ENCODE results near the gene MGMT. TPM values are rescaled to one million over a fixed set of nuclear protein-coding genes. Genes with fewer than 3 reads are reported as not detected.
A peak's percentile ranks its signal among the peaks of the same experiment; 100 is the strongest.

Gene MGMT
- total RNA-seq, 1 donor from 2014 or later: 13.6 TPM

DNA sequence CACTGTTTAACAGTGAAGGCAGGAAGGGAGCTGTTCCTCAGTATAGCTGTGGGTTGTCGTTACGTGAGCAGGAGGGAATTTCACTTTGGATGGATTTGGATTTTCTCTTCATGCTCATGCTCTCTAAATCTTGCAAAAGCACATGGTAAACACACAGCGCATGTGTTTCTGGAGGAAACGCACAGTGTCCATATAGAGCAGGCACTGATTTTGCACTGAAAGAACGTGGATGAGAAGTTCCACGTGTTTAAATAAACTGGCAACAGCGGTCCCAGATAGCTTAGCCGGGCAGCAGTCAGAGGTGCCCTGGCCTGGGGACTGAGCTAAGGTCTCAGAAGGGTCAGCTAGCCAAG is 188.6 kb downstream of the MGMT start:
- H3K36me3 Mint-ChIP-seq (ENCODE audit: insufficient read depth): no peaks in the 10 kb centered on the region
- DNase-seq (ENCODE audit: low spot score, unreplicated experiment): no peak
- no peaks in the 10 kb centered on the region for H3K9me3 Mint-ChIP-seq (ENCODE audit: low read depth)
- no peak overlapping the region for H3K4me3 Mint-ChIP-seq (ENCODE audit: low read depth)
- peaks cover 29% of the 10 kb centered on the region for H3K27me3 Mint-ChIP-seq
- H3K4me1 Mint-ChIP-seq (ENCODE audit: low read depth): no peaks in the 10 kb centered on the region
- no peak overlapping the region for H3K27ac Mint-ChIP-seq
- TF ChIP-seq, protein P1, sequence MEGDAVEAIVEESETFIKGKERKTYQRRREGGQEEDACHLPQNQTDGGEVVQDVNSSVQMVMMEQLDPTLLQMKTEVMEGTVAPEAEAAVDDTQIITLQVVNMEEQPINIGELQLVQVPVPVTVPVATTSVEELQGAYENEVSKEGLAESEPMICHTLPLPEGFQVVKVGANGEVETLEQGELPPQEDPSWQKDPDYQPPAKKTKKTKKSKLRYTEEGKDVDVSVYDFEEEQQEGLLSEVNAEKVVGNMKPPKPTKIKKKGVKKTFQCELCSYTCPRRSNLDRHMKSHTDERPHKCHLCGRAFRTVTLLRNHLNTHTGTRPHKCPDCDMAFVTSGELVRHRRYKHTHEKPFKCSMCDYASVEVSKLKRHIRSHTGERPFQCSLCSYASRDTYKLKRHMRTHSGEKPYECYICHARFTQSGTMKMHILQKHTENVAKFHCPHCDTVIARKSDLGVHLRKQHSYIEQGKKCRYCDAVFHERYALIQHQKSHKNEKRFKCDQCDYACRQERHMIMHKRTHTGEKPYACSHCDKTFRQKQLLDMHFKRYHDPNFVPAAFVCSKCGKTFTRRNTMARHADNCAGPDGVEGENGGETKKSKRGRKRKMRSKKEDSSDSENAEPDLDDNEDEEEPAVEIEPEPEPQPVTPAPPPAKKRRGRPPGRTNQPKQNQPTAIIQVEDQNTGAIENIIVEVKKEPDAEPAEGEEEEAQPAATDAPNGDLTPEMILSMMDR (IDR thresholded peaks at IDR 0.05; ENCODE audit: unreplicated experiment): no peak

DNA sequence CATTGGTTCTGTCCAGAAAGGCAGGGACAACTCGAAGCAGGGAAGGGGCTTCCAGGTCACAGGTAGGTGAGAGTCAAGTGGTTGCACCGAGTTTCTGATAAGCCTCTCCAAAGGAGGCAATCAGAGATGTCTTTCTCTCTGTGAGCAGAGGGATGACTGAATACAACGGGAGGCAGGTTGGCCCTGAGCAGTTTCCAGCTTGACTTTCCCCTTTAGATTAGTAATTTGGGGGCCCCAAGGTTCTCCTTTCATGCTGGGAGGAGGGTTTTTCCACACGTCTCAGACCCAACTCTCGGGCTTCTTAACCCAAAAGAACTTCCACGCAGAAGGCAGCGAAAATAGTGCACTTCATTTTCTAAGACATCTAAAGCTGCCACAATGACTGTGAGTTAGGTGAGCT is 189.6 kb downstream of the MGMT start:
- Mint-ChIP-seq H3K4me1 (ENCODE audit: low read depth) (no peaks in the 10 kb centered on the region), H3K27ac (no peak overlapping the region), H3K27me3 (peaks cover 31% of the 10 kb centered on the region), H3K4me3 (ENCODE audit: low read depth) (no peak overlapping the region), H3K9me3 (ENCODE audit: low read depth) (no peaks in the 10 kb centered on the region), H3K36me3 (ENCODE audit: insufficient read depth) (no peaks in the 10 kb centered on the region)
- DNase-seq (ENCODE audit: low spot score, unreplicated experiment): no peak
- TF ChIP-seq, protein P1 (IDR thresholded peaks at IDR 0.05; ENCODE audit: unreplicated experiment): no peak

DNA sequence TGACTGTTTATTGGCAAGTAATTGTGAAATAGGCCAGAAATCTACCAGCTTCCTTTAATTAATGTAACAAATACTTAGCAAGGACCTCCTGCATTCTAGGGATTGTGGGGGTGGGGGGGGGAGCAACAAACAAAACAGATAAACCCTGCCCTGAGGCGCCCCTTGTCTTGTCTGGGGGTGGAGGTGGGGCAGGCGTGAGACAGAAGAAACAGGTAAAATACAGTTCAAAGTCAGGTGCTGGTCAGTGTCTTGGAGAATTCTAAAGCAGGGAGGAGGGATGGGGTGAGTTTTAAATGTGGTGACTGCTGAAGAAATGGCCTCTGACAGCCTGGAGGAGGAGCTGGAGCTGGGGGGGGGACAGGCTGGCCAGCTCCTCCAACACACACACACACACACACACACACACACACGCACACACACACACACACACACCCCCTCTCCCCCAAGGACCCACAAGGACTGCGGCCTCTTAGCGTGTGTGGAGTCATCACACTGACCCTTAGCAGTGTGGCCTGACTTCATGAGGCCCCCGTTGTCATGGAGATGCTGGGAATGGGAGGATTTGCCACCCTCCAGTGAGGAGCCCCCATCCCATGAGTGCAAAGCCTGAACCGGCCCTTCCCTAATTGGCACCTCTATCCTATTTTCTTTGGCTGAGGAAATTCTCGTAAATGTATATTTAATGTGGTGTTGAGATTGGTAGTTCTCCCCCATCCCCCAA is 190.4 kb downstream of the MGMT start:
- Mint-ChIP-seq H3K27ac (no peak overlapping the region), H3K36me3 (ENCODE audit: insufficient read depth) (no peaks in the 10 kb centered on the region), H3K27me3 (peaks cover 31% of the 10 kb centered on the region), H3K9me3 (ENCODE audit: low read depth) (no peaks in the 10 kb centered on the region), H3K4me1 (ENCODE audit: low read depth) (no peaks in the 10 kb centered on the region), H3K4me3 (ENCODE audit: low read depth) (no peak overlapping the region)
- TF ChIP-seq, protein P1 (IDR thresholded peaks at IDR 0.05; ENCODE audit: unreplicated experiment): no peak
- no peak for DNase-seq (ENCODE audit: low spot score, unreplicated experiment)

DNA sequence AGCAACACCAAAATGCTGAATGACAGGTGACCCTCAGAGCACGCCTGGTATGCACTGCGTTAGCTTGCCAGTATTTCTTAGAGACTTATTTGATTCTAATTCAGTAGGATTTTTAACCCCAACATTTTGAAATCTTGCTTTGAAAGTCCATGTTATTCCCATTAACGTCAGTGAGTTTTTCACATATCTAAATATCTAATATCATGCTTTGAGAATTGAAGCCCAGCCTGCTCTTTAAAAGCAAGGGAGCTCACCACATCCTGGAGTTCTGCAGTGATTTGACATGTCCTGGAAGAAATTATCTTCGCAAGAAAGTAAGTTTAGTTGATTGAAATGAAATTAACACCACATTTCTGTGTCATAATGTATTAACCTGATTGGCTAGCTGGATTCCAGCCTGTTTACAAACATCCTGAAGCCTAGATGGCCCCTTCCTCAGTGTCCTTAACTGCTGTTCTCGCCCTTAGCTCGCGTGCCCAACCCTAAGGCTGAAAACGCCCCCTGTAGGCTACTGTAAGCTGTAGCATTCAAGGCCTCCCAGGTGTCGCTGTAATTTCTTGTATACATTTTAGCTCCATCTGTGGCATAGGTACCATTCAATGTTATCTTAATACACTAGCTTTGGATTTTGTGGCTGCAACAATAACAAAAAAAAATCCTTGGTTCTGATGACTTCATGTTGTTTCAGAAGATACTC is 191.5 kb downstream of the MGMT start:
- H3K27ac Mint-ChIP-seq: no peak overlapping the region
- H3K36me3 Mint-ChIP-seq (ENCODE audit: insufficient read depth): no peaks in the 10 kb centered on the region
- H3K9me3 Mint-ChIP-seq (ENCODE audit: low read depth): no peaks in the 10 kb centered on the region
- no peak overlapping the region for H3K4me3 Mint-ChIP-seq (ENCODE audit: low read depth)
- TF ChIP-seq, protein P1 (IDR thresholded peaks at IDR 0.05; ENCODE audit: unreplicated experiment): peak; percentile 56
- H3K4me1 Mint-ChIP-seq (ENCODE audit: low read depth): no peaks in the 10 kb centered on the region
- H3K27me3 Mint-ChIP-seq: peaks cover 31% of the 10 kb centered on the region
- DNase-seq (ENCODE audit: low spot score, unreplicated experiment): no peak

DNA sequence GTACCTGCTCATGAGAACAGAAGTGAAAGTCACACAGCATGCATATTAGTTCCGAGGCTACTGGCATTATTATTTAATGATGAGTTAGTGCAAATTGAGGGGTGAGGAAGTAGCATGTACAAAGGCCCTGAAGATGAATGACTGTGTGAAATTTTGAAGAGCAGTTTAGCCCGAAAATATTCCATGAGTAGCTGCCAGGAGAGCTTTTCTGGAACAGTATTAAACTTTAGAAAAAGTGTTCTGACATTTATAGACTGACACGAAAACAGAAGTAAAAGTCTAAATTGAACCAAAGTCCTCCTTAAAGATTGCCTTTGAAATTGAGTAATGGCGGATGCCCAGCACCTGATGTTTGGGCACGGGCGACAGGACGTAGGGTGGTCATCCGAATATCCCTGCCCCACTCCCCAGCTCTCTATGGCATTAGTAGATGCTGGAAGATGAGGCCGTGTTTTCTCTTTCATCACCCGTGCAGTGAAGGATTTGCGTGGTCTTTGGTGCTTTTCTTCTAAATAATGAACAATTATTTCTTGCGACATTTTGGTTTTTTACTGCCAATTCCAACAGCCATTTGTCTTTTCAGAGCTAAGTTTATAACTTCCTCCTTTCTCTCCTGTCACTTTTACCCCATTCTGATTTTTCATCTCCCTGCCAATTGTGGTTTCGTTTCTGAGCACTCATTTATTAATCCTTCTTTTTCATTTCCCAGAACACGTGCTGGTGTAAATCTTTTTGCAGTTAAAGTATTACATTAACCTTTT is 192.6 kb downstream of the MGMT start:
- DNase-seq (ENCODE audit: low spot score, unreplicated experiment): no peak
- Mint-ChIP-seq H3K4me3 (ENCODE audit: low read depth) (no peak overlapping the region), H3K9me3 (ENCODE audit: low read depth) (peaks cover 7% of the 10 kb centered on the region), H3K27ac (no peak overlapping the region), H3K4me1 (ENCODE audit: low read depth) (no peaks in the 10 kb centered on the region), H3K36me3 (ENCODE audit: insufficient read depth) (peaks cover 4% of the 10 kb centered on the region), H3K27me3 (peaks cover 26% of the 10 kb centered on the region)
- TF ChIP-seq, protein P1 (IDR thresholded peaks at IDR 0.05; ENCODE audit: unreplicated experiment): no peak

All from progenitor cell of endocrine pancreas (in vitro differentiated cells).